Subcutaneous abdominal adipose tissue (tissue), 5 donors: ENCODE data around the gene CYP20A1.
A peak's percentile ranks its signal among the peaks of the same experiment; 100 is the strongest.
"Not testable (repeated sequence)": the region's sequence is repeated elsewhere in the genome, so short reads cannot be mapped to it uniquely, and the experiment has no call there.

ENCODE experiments used
- H3K27ac ChIP-seq: one replicate; pipeline ENCODE4 v1.7.0; 2013; ENCODE audit warnings: low read depth, mild to moderate bottlenecking, inconsistent platforms, low read length, moderate library complexity
- H3K27me3 ChIP-seq, 5 donors: one replicate each; pipeline ENCODE4 v1.7.0; 2013; ENCODE audit warnings: low read length in 5 of 5, inconsistent platforms in 1 of 5; ENCODE audit not compliant: control insufficient read depth in 5 of 5, insufficient read depth in 4 of 5
- H3K36me3 ChIP-seq, 5 donors: one replicate each; pipeline ENCODE4 v1.7.0; 2013; ENCODE audit warnings: low read length in 5 of 5; ENCODE audit not compliant: control insufficient read depth in 5 of 5, insufficient read depth in 5 of 5
- H3K4me1 ChIP-seq, 5 donors: one replicate each; pipeline ENCODE4 v1.7.0; 2013; ENCODE audit warnings: low read length in 5 of 5, mild to moderate bottlenecking in 3 of 5, moderate library complexity in 1 of 5; ENCODE audit not compliant: control insufficient read depth in 5 of 5, insufficient read depth in 5 of 5
- H3K4me3 ChIP-seq, 5 donors: one replicate each; pipeline ENCODE4 v1.7.0; 2013; ENCODE audit warnings: low read length in 5 of 5, low read depth in 1 of 5
- H3K9ac ChIP-seq, 5 donors: one replicate each; pipeline ENCODE4 v1.7.0; 2013; ENCODE audit warnings: low read length in 5 of 5, mild to moderate bottlenecking in 4 of 5, moderate library complexity in 3 of 5
- H3K9me3 ChIP-seq, 5 donors: one replicate each; pipeline ENCODE4 v1.7.0; 2013; ENCODE audit warnings: low read length in 5 of 5; ENCODE audit not compliant: control insufficient read depth in 5 of 5
- donor health status: healthy.
- donor health status: healthy.
- donor health status: healthy.
- donor health status: healthy.
- donor health status: healthy.

CYP20A1 gene

GRCh38 chr2:203237346-203238238, 1.2 kb upstream of the CYP20A1 start:
- Histone ChIP-seq H3K9ac (no peak overlapping the region), H3K27ac (no peak overlapping the region), H3K4me3 (peak overlapping the region in 3 of 5 donors; percentile 81 to 96 (median 93)), H3K27me3 (no peaks in the 10 kb centered on the region), H3K9me3 (no peaks in the 10 kb centered on the region), H3K4me1 (peaks cover 4 to 30% (median 28%) of the 10 kb centered on the region in 5 donors), H3K36me3 (peaks cover 0 to 1% (median 0%) of the 10 kb centered on the region in 5 donors)

- no peaks in the 10 kb centered on the region for H3K27me3 ChIP-seq
- peak overlapping the region; percentile 77 to 96 (median 92) for H3K4me3 ChIP-seq
- H3K27ac ChIP-seq = peak overlapping the region; percentile 95
- peak overlapping the region; percentile 56 to 96 (median 90) for H3K9ac ChIP-seq
- peaks cover 4 to 30% (median 28%) of the 10 kb centered on the region in 5 donors for H3K4me1 ChIP-seq
- no peaks in the 10 kb centered on the region for H3K9me3 ChIP-seq
- H3K36me3 ChIP-seq = peaks cover 0 to 8% (median 0%) of the 10 kb centered on the region in 5 donors
Observed at GRCh38 chr2:203238292-203238703, 520 bp upstream of the CYP20A1 start.

GRCh38 chr2:203240491-203240890, 1.7 kb downstream of the CYP20A1 start:
- no peaks in the 10 kb centered on the region for H3K9me3 ChIP-seq
- peaks cover 4 to 30% (median 28%) of the 10 kb centered on the region in 5 donors for H3K4me1 ChIP-seq
- peak overlapping the region; percentile 37 to 96 (median 92) for H3K4me3 ChIP-seq
- no peaks in the 10 kb centered on the region for H3K27me3 ChIP-seq
- H3K36me3 ChIP-seq = peaks cover 1 to 12% (median 7%) of the 10 kb centered on the region in 5 donors
- H3K27ac ChIP-seq = peak overlapping the region; percentile 15
- peak overlapping the region in 1 of 5 donors; percentile 96 for H3K9ac ChIP-seq

- Histone ChIP-seq H3K27me3 (no peaks in the 10 kb centered on the region), H3K4me3 (no peak overlapping the region), H3K36me3 (peaks cover 8 to 19% (median 9%) of the 10 kb centered on the region in 5 donors), H3K9ac (no peak overlapping the region), H3K4me1 (peaks cover 4 to 30% (median 28%) of the 10 kb centered on the region in 5 donors), H3K9me3 (no peaks in the 10 kb centered on the region), H3K27ac (no peak overlapping the region)
Observed at GRCh38 chr2:203242518-203242917, 3.7 kb downstream of the CYP20A1 start.

- Histone ChIP-seq H3K9ac (no peak overlapping the region), H3K36me3 (peaks cover 8 to 41% (median 13%) of the 10 kb centered on the region in 5 donors), H3K27me3 (no peaks in the 10 kb centered on the region), H3K4me3 (no peak overlapping the region), H3K27ac (no peak overlapping the region), H3K9me3 (no peaks in the 10 kb centered on the region), H3K4me1 (peaks cover 0 to under 1% (median 0%) of the 10 kb centered on the region in 5 donors)
Observed at GRCh38 chr2:203246646-203247045, 7.8 kb downstream of the CYP20A1 start.

- Histone ChIP-seq H3K4me3 (no peak overlapping the region), H3K9me3 (peaks cover 0 to 6% (median 0%) of the 10 kb centered on the region in 5 donors), H3K4me1 (no peaks in the 10 kb centered on the region), H3K36me3 (peaks cover 12 to 60% (median 37%) of the 10 kb centered on the region in 5 donors), H3K27ac (no peak overlapping the region), H3K9ac (no peak overlapping the region), H3K27me3 (no peaks in the 10 kb centered on the region)
Observed at GRCh38 chr2:203252818-203253217, 14.0 kb downstream of the CYP20A1 start.

GRCh38 chr2:203253422-203254095, 14.7 kb downstream of the CYP20A1 start:
- not testable (repeated sequence) for H3K27me3 ChIP-seq, H3K9me3 ChIP-seq, H3K9ac ChIP-seq, H3K27ac ChIP-seq, H3K4me1 ChIP-seq, H3K4me3 ChIP-seq
- H3K36me3 ChIP-seq = peaks cover 17 to 62% (median 40%) of the 10 kb centered on the region in 5 donors

- H3K27ac ChIP-seq = no peak overlapping the region
- H3K4me1 ChIP-seq = peaks cover 0 to 1% (median 0%) of the 10 kb centered on the region in 5 donors
- no peaks in the 10 kb centered on the region for H3K27me3 ChIP-seq
- peaks cover 15 to 55% (median 32%) of the 10 kb centered on the region in 5 donors for H3K36me3 ChIP-seq
- H3K4me3 ChIP-seq = no peak overlapping the region
- no peaks in the 10 kb centered on the region for H3K9me3 ChIP-seq
- H3K9ac ChIP-seq = no peak overlapping the region
Observed at GRCh38 chr2:203261326-203262159, 22.7 kb downstream of the CYP20A1 start.

- Histone ChIP-seq H3K9me3 (no peaks in the 10 kb centered on the region), H3K27ac (no peak overlapping the region), H3K36me3 (peaks cover 36 to 63% (median 45%) of the 10 kb centered on the region in 5 donors), H3K4me1 (no peaks in the 10 kb centered on the region), H3K9ac (no peak overlapping the region), H3K4me3 (no peak overlapping the region), H3K27me3 (no peaks in the 10 kb centered on the region)
Observed at GRCh38 chr2:203279288-203279687, 40.5 kb downstream of the CYP20A1 start.
